GM18517 (cell line): ENCODE data around the gene MLLT3.

Experiments
- ATAC-seq: cut with Tn5 transposase; IDR thresholded peaks from one replicate; pipeline ENCODE4 v1.9.1; 2021; ENCODE audit warnings: mild to moderate bottlenecking, moderate library complexity; ENCODE audit not compliant: unreplicated experiment

The MLLT3 gene

GRCh38 chr9:20480249-20480648 lies 142.1 kb downstream of the MLLT3 start:
- no peak for ATAC-seq

- ATAC-seq, result peak; percentile 91
Measured at GRCh38 chr9:20479419-20480155, 142.7 kb downstream of the MLLT3 start.

- ATAC-seq, result no peak
Measured at GRCh38 chr9:20478786-20479185, 143.5 kb downstream of the MLLT3 start.

- ATAC-seq, result no peak
Measured at GRCh38 chr9:20477940-20478620, 144.2 kb downstream of the MLLT3 start.

- ATAC-seq, result no peak
Measured at GRCh38 chr9:20476912-20477521, 145.3 kb downstream of the MLLT3 start.

GRCh38 chr9:20474496-20474895 lies 147.8 kb downstream of the MLLT3 start:
- no peak for ATAC-seq

- ATAC-seq, result no peak
Measured at GRCh38 chr9:20473515-20474013, 148.7 kb downstream of the MLLT3 start.

GRCh38 chr9:20472342-20473045 lies 149.8 kb downstream of the MLLT3 start:
- ATAC-seq, result no peak

- peak; percentile 51 for ATAC-seq
Measured at GRCh38 chr9:20466328-20467008, 155.8 kb downstream of the MLLT3 start.

GRCh38 chr9:20464242-20464641 lies 158.1 kb downstream of the MLLT3 start:
- no peak for ATAC-seq

GRCh38 chr9:20463823-20464222 lies 158.5 kb downstream of the MLLT3 start:
- no peak for ATAC-seq

GRCh38 chr9:20462410-20462809 lies 159.9 kb downstream of the MLLT3 start:
- no peak for ATAC-seq

- no peak for ATAC-seq
Measured at GRCh38 chr9:20447291-20447690, 175.0 kb downstream of the MLLT3 start.

GRCh38 chr9:20446248-20446647 lies 176.1 kb downstream of the MLLT3 start:
- no peak for ATAC-seq

GRCh38 chr9:20442461-20443319 lies 179.6 kb downstream of the MLLT3 start:
- ATAC-seq, result no peak

GRCh38 chr9:20441711-20442423 lies 180.4 kb downstream of the MLLT3 start:
- ATAC-seq, result no peak

GRCh38 chr9:20441166-20441565 lies 181.1 kb downstream of the MLLT3 start:
- ATAC-seq, result no peak

- ATAC-seq, result no peak
Measured at GRCh38 chr9:20437476-20437875, 184.8 kb downstream of the MLLT3 start.
